ENCODE results near the gene GABRG3. TPM values are rescaled to one million over a fixed set of nuclear protein-coding genes. Genes with fewer than 3 reads are reported as not detected.

Gene GABRG3
- total RNA-seq, 3 donors from 2014 or later, result not detected

- Mint-ChIP-seq H3K9me3 (peaks cover 3% of the 10 kb centered on the region), H3K27me3 (ENCODE audit: low read depth) (no peaks in the 10 kb centered on the region)
Observed at GRCh38 chr15:27027229-27027628, 56.2 kb downstream of the GABRG3 start.

GRCh38 chr15:27028858-27029477, 58.0 kb downstream of the GABRG3 start:
- ATAC-seq, result no peak
- H3K9me3 Mint-ChIP-seq, result peaks cover 3% of the 10 kb centered on the region
- no peaks in the 10 kb centered on the region for H3K36me3 Mint-ChIP-seq (ENCODE audit: insufficient read depth)
- H3K4me3 Mint-ChIP-seq, result no peak overlapping the region
- DNase-seq, result no peak
- H3K27me3 Mint-ChIP-seq (ENCODE audit: low read depth), result no peaks in the 10 kb centered on the region
- no peaks in the 10 kb centered on the region for H3K4me1 Mint-ChIP-seq (ENCODE audit: low read depth)

More at GRCh38 chr15:27027229-27027628, 56.2 kb downstream of the GABRG3 start:
- Mint-ChIP-seq H3K4me3 (no peak overlapping the region), H3K4me1 (ENCODE audit: low read depth) (no peaks in the 10 kb centered on the region), H3K36me3 (ENCODE audit: insufficient read depth) (no peaks in the 10 kb centered on the region)
- DNase-seq (no peak), ATAC-seq (no peak)

- no peak for ATAC-seq
- DNase-seq, result no peak
- Mint-ChIP-seq H3K4me1 (ENCODE audit: low read depth) (no peaks in the 10 kb centered on the region), H3K36me3 (ENCODE audit: insufficient read depth) (no peaks in the 10 kb centered on the region), H3K4me3 (no peak overlapping the region), H3K9me3 (peaks cover 3% of the 10 kb centered on the region), H3K27me3 (ENCODE audit: low read depth) (no peaks in the 10 kb centered on the region)
Observed at GRCh38 chr15:27036210-27036609, 65.2 kb downstream of the GABRG3 start.

GRCh38 chr15:27037501-27037900, 66.5 kb downstream of the GABRG3 start:
- H3K4me1 Mint-ChIP-seq (ENCODE audit: low read depth), result no peaks in the 10 kb centered on the region
- no peaks in the 10 kb centered on the region for H3K9me3 Mint-ChIP-seq
- no peaks in the 10 kb centered on the region for H3K36me3 Mint-ChIP-seq (ENCODE audit: insufficient read depth)
- ATAC-seq, result no peak
- no peak for DNase-seq
- no peaks in the 10 kb centered on the region for H3K27me3 Mint-ChIP-seq (ENCODE audit: low read depth)
- H3K4me3 Mint-ChIP-seq, result no peak overlapping the region

- no peak for DNase-seq
- no peaks in the 10 kb centered on the region for H3K27me3 Mint-ChIP-seq (ENCODE audit: low read depth)
- no peaks in the 10 kb centered on the region for H3K4me1 Mint-ChIP-seq (ENCODE audit: low read depth)
- no peak overlapping the region for H3K4me3 Mint-ChIP-seq
- no peak for ATAC-seq
- no peaks in the 10 kb centered on the region for H3K36me3 Mint-ChIP-seq (ENCODE audit: insufficient read depth)
- H3K9me3 Mint-ChIP-seq, result no peaks in the 10 kb centered on the region
Observed at GRCh38 chr15:27039152-27039551, 68.2 kb downstream of the GABRG3 start.

- H3K36me3 Mint-ChIP-seq (ENCODE audit: insufficient read depth), result no peaks in the 10 kb centered on the region
- ATAC-seq (no peak), DNase-seq (no peak)
- no peaks in the 10 kb centered on the region for H3K9me3 Mint-ChIP-seq
- H3K4me3 Mint-ChIP-seq, result no peak overlapping the region
- no peaks in the 10 kb centered on the region for H3K27me3 Mint-ChIP-seq (ENCODE audit: low read depth)
- H3K4me1 Mint-ChIP-seq (ENCODE audit: low read depth), result no peaks in the 10 kb centered on the region
Observed at GRCh38 chr15:27042230-27042629, 71.2 kb downstream of the GABRG3 start.

- no peak overlapping the region for H3K4me3 Mint-ChIP-seq
- no peaks in the 10 kb centered on the region for H3K9me3 Mint-ChIP-seq
- H3K4me1 Mint-ChIP-seq (ENCODE audit: low read depth), result no peaks in the 10 kb centered on the region
- DNase-seq (no peak), ATAC-seq (no peak)
- no peaks in the 10 kb centered on the region for H3K36me3 Mint-ChIP-seq (ENCODE audit: insufficient read depth)
- no peaks in the 10 kb centered on the region for H3K27me3 Mint-ChIP-seq (ENCODE audit: low read depth)
Observed at GRCh38 chr15:27042646-27043045, 71.7 kb downstream of the GABRG3 start.

GRCh38 chr15:27043770-27044169, 72.8 kb downstream of the GABRG3 start:
- Mint-ChIP-seq H3K4me3 (no peak overlapping the region), H3K4me1 (ENCODE audit: low read depth) (no peaks in the 10 kb centered on the region), H3K27me3 (ENCODE audit: low read depth) (no peaks in the 10 kb centered on the region), H3K9me3 (no peaks in the 10 kb centered on the region), H3K36me3 (ENCODE audit: insufficient read depth) (no peaks in the 10 kb centered on the region)
- DNase-seq, result no peak
- no peak for ATAC-seq

- H3K4me3 Mint-ChIP-seq, result no peak overlapping the region
- H3K36me3 Mint-ChIP-seq (ENCODE audit: insufficient read depth), result no peaks in the 10 kb centered on the region
- ATAC-seq, result no peak
Observed at GRCh38 chr15:27045796-27046195, 74.8 kb downstream of the GABRG3 start.

GRCh38 chr15:27046880-27047279, 75.9 kb downstream of the GABRG3 start:
- Mint-ChIP-seq H3K36me3 (ENCODE audit: insufficient read depth) (no peaks in the 10 kb centered on the region), H3K4me3 (no peak overlapping the region), H3K4me1 (ENCODE audit: low read depth) (no peaks in the 10 kb centered on the region), H3K27me3 (ENCODE audit: low read depth) (no peaks in the 10 kb centered on the region), H3K9me3 (no peaks in the 10 kb centered on the region)
- no peak for DNase-seq
- ATAC-seq, result no peak

More at GRCh38 chr15:27045796-27046195, 74.8 kb downstream of the GABRG3 start:
- no peaks in the 10 kb centered on the region for H3K27me3 Mint-ChIP-seq (ENCODE audit: low read depth)
- no peak for DNase-seq
- H3K9me3 Mint-ChIP-seq, result no peaks in the 10 kb centered on the region
- H3K4me1 Mint-ChIP-seq (ENCODE audit: low read depth), result no peaks in the 10 kb centered on the region

- H3K27me3 Mint-ChIP-seq (ENCODE audit: low read depth), result no peaks in the 10 kb centered on the region
- ATAC-seq (no peak), DNase-seq (no peak)
- no peak overlapping the region for H3K4me3 Mint-ChIP-seq
- no peaks in the 10 kb centered on the region for H3K36me3 Mint-ChIP-seq (ENCODE audit: insufficient read depth)
- no peaks in the 10 kb centered on the region for H3K4me1 Mint-ChIP-seq (ENCODE audit: low read depth)
- H3K9me3 Mint-ChIP-seq, result no peaks in the 10 kb centered on the region
Observed at GRCh38 chr15:27050163-27050562, 79.2 kb downstream of the GABRG3 start.

- H3K36me3 Mint-ChIP-seq (ENCODE audit: insufficient read depth), result no peaks in the 10 kb centered on the region
- ATAC-seq, result no peak
- no peak overlapping the region for H3K4me3 Mint-ChIP-seq
- DNase-seq, result no peak
- no peaks in the 10 kb centered on the region for H3K9me3 Mint-ChIP-seq
- no peaks in the 10 kb centered on the region for H3K4me1 Mint-ChIP-seq (ENCODE audit: low read depth)
- no peaks in the 10 kb centered on the region for H3K27me3 Mint-ChIP-seq (ENCODE audit: low read depth)
Observed at GRCh38 chr15:27054426-27054825, 83.4 kb downstream of the GABRG3 start.

- ATAC-seq, result no peak
- Mint-ChIP-seq H3K27me3 (ENCODE audit: low read depth) (no peaks in the 10 kb centered on the region), H3K4me1 (ENCODE audit: low read depth) (no peaks in the 10 kb centered on the region), H3K4me3 (no peak overlapping the region), H3K9me3 (no peaks in the 10 kb centered on the region), H3K36me3 (ENCODE audit: insufficient read depth) (no peaks in the 10 kb centered on the region)
- no peak for DNase-seq
Observed at GRCh38 chr15:27057904-27058645, 87.1 kb downstream of the GABRG3 start.

- Mint-ChIP-seq H3K9me3 (no peaks in the 10 kb centered on the region), H3K27me3 (ENCODE audit: low read depth) (no peaks in the 10 kb centered on the region), H3K4me3 (no peak overlapping the region), H3K36me3 (ENCODE audit: insufficient read depth) (no peaks in the 10 kb centered on the region), H3K4me1 (ENCODE audit: low read depth) (no peaks in the 10 kb centered on the region)
- DNase-seq (no peak), ATAC-seq (no peak)
Observed at GRCh38 chr15:27058939-27059338, 88.0 kb downstream of the GABRG3 start.

GRCh38 chr15:27059610-27060202, 88.7 kb downstream of the GABRG3 start:
- H3K36me3 Mint-ChIP-seq (ENCODE audit: insufficient read depth), result no peaks in the 10 kb centered on the region
- no peaks in the 10 kb centered on the region for H3K27me3 Mint-ChIP-seq (ENCODE audit: low read depth)
- H3K9me3 Mint-ChIP-seq, result no peaks in the 10 kb centered on the region
- ATAC-seq (no peak), DNase-seq (no peak)
- no peak overlapping the region for H3K4me3 Mint-ChIP-seq
- no peaks in the 10 kb centered on the region for H3K4me1 Mint-ChIP-seq (ENCODE audit: low read depth)

Data from activated T-cell treated with anti-CD3 and anti-CD28 coated beads, Interleukin-2, amount 50 U/mL, for 4 hours (primary cell).